Liver (tissue), 9 donors: ENCODE measurements around the gene TCF7L1. TPM values are rescaled to one million over a fixed set of nuclear protein-coding genes. Genes with fewer than 3 reads are reported as not detected.

Experiments used
- DNase-seq: peaks from one replicate; pipeline ENCODE4 v3.0.0-alpha.2; 2017; ENCODE audit warnings: low spot score
- H3K27ac ChIP-seq, 2 donors: one replicate each; pipeline ENCODE4 v1.7.0; 2013; ENCODE audit warnings: inconsistent platforms in 2 of 2, low read length in 2 of 2, control low read depth in 1 of 2, low read depth in 1 of 2, mild to moderate bottlenecking in 1 of 2
- H3K27me3 ChIP-seq, 4 donors: one replicate each; pipeline versions ENCODE4 v1.6.1 to v1.7.0; 2013; ENCODE audit warnings: low read length in 3 of 4, inconsistent platforms in 1 of 4, mild to moderate bottlenecking in 1 of 4, moderate library complexity in 1 of 4; ENCODE audit not compliant: control insufficient read depth in 4 of 4, insufficient read depth in 4 of 4
- H3K36me3 ChIP-seq, 4 donors: one replicate each; pipeline versions ENCODE4 v1.6.1 to v1.7.0; 2013; ENCODE audit warnings: low read length in 3 of 4, mild to moderate bottlenecking in 3 of 4, low read depth in 1 of 4, moderate library complexity in 1 of 4; ENCODE audit not compliant: control insufficient read depth in 4 of 4, insufficient read depth in 3 of 4
- H3K4me1 ChIP-seq, 4 donors: one replicate each; pipeline versions ENCODE4 v1.6.1 to v1.7.0; 2013; ENCODE audit warnings: low read length in 3 of 4, mild to moderate bottlenecking in 3 of 4, moderate library complexity in 1 of 4; ENCODE audit not compliant: control insufficient read depth in 4 of 4, insufficient read depth in 4 of 4
- H3K4me3 ChIP-seq, 3 donors: one replicate each; pipeline versions ENCODE4 v1.6.1 to v1.7.0; 2013; ENCODE audit warnings: low read length in 3 of 3, control low read depth in 1 of 3, low read depth in 1 of 3, mild to moderate bottlenecking in 1 of 3
- H3K9ac ChIP-seq, 2 donors: one replicate each; pipeline ENCODE4 v1.7.0; 2013; ENCODE audit warnings: low read length in 2 of 2, mild to moderate bottlenecking in 2 of 2, moderate library complexity in 2 of 2, control low read depth in 1 of 2, low read depth in 1 of 2
- H3K9me3 ChIP-seq, 4 donors: one replicate each; pipeline versions ENCODE4 v1.6.1 to v1.7.0; 2013; ENCODE audit warnings: low read length in 3 of 4; ENCODE audit not compliant: control insufficient read depth in 4 of 4
- ATF3 ChIP-seq: IDR thresholded peaks from 2 replicates; pipeline ENCODE4 v1.6.1; 2016; ENCODE audit warnings: antibody characterized with exemption
- CTCF ChIP-seq: fragments of 150-350 bp; IDR thresholded peaks from 2 replicates; pipeline ENCODE4 v1.5.1; 2017; ENCODE audit warnings: improper control_type of control experiment, low read depth, low read length; ENCODE audit not compliant: missing input control
- EGR1 ChIP-seq, 2 donors: IDR thresholded peaks; 2 replicates each; pipeline ENCODE4 v1.6.1; 2016 to 2018; ENCODE audit warnings: antibody characterized with exemption in 2 of 2, low read depth in 2 of 2
- FOXA1 ChIP-seq: IDR thresholded peaks from 2 replicates; pipeline ENCODE4 v1.6.1; 2016; ENCODE audit warnings: antibody characterized with exemption
- FOXA2 ChIP-seq: IDR thresholded peaks from 2 replicates; pipeline ENCODE4 v1.6.1; 2016; ENCODE audit warnings: antibody characterized with exemption
- GABPA ChIP-seq, 2 donors: IDR thresholded peaks in 1 of 2; conservative IDR thresholded peaks in 1 of 2; 2 replicates each; pipeline ENCODE4 v1.6.1; 2016; ENCODE audit warnings: antibody characterized with exemption in 2 of 2, mild to moderate bottlenecking in 1 of 2, moderate library complexity in 1 of 2
- HNF4A ChIP-seq, 2 donors: conservative IDR thresholded peaks; 2 replicates each; pipeline ENCODE4 v1.6.1; 2016; ENCODE audit warnings: antibody characterized with exemption in 2 of 2, mild to moderate bottlenecking in 2 of 2
- HNF4G ChIP-seq: IDR thresholded peaks from 2 replicates; pipeline ENCODE4 v1.6.1; 2016; ENCODE audit warnings: antibody characterized with exemption
- JUND ChIP-seq, 2 donors: IDR thresholded peaks; 2 replicates each; pipeline ENCODE4 v1.6.1; 2016; ENCODE audit warnings: antibody characterized with exemption in 2 of 2
- MAX ChIP-seq: IDR thresholded peaks from 2 replicates; pipeline ENCODE4 v1.6.1; 2016; ENCODE audit warnings: antibody characterized with exemption
- NR2F2 ChIP-seq: IDR thresholded peaks from 2 replicates; pipeline ENCODE4 v1.6.1; 2016; ENCODE audit warnings: antibody characterized with exemption
- RAD21 ChIP-seq, 2 donors: IDR thresholded peaks; 2 replicates each; pipeline ENCODE4 v1.6.1; 2016; ENCODE audit warnings: antibody characterized with exemption in 2 of 2, mild to moderate bottlenecking in 2 of 2
- REST ChIP-seq: IDR thresholded peaks from 2 replicates; pipeline ENCODE4 v1.6.1; 2016; ENCODE audit warnings: antibody characterized with exemption, mild to moderate bottlenecking
- RXRA ChIP-seq, 2 donors: IDR thresholded peaks; 2 replicates each; pipeline ENCODE4 v1.6.1; 2017 to 2018; ENCODE audit warnings: antibody characterized with exemption in 2 of 2, mild to moderate bottlenecking in 1 of 2
- TAF1 ChIP-seq: conservative IDR thresholded peaks from 2 replicates; pipeline ENCODE4 v1.6.1; 2016; ENCODE audit warnings: antibody characterized with exemption, mild to moderate bottlenecking
- YY1 ChIP-seq: IDR thresholded peaks from 2 replicates; pipeline ENCODE4 v1.6.1; 2016; ENCODE audit warnings: antibody characterized with exemption, mild to moderate bottlenecking
- ZBTB33 ChIP-seq: IDR thresholded peaks from 2 replicates; pipeline ENCODE4 v1.6.1; 2016; ENCODE audit warnings: antibody characterized with exemption
- WGBS: extraction: QIAGEN DNeasy Blood & Tissue Kit; methylation state at CpG from one replicate; pipeline ENCODE4 v1.1.7; 2013; 5-methylcytosine and 5-hydroxymethylcytosine counted together
- polyA plus RNA-seq, 2 donors: library from polyadenylated mRNA; stranded (reverse) in 1 of 2; unstranded in 1 of 2; fragments of 200-250 nt in 1 of 2; fragments of >200 nt in 1 of 2; fragmentation: Nextera tagmentation in 1 of 2; extraction: Ambion mirVana in 1 of 2; gene quantifications; one replicate each; pipeline versions ENCODE4 v1.2.1 to v1.2.3, GENCODE V29; 2013 to 2015
- total RNA-seq, 2 donors: library from RNA; depleted of rRNA; stranded (reverse); fragments of >200 nt; gene quantifications; one replicate each; pipeline ENCODE4 v1.2.3, GENCODE V29; 2014
- donor health status: healthy.
- donor health status: healthy.
- donor health status: healthy.
- donor health status: healthy.
- donor health status: healthy.

TCF7L1 gene
- total and polyA plus RNA-seq, 4 donors: 1.6 to 6.0 (median 4.8) TPM

GRCh38 chr2:85291425-85292023, 158.3 kb downstream of the TCF7L1 start:
- Histone ChIP-seq H3K9me3 (no peaks in the 10 kb centered on the region), H3K4me1 (peaks cover 0 to 8% (median 4%) of the 10 kb centered on the region in 4 donors), H3K36me3 (no peaks in the 10 kb centered on the region), H3K4me3 (no peak overlapping the region), H3K27me3 (no peaks in the 10 kb centered on the region), H3K27ac (peak overlapping the region in 1 of 2 donors; percentile 61), H3K9ac (no peak overlapping the region)
- WGBS: 51% methylated on average over 4 of the region's 4 CpGs
- DNase-seq: no peak
- TF ChIP-seq NR2F2: no peak
- TF ChIP-seq GABPA (IDR thresholded peaks at IDR 0.05 in 1 of 2, conservative IDR thresholded peaks at IDR 0.05 in 1 of 2): no peak
- no peak for TF ChIP-seq YY1

- Histone ChIP-seq H3K4me3 (no peak overlapping the region), H3K27me3 (no peaks in the 10 kb centered on the region), H3K36me3 (peaks cover 0 to 13% (median 2%) of the 10 kb centered on the region in 4 donors), H3K9ac (no peak overlapping the region), H3K27ac (no peak overlapping the region), H3K9me3 (no peaks in the 10 kb centered on the region), H3K4me1 (peaks cover 0 to 3% (median under 1%) of the 10 kb centered on the region in 4 donors)
- DNase-seq: no peak
- TF ChIP-seq JUND (IDR thresholded peaks at IDR 0.05) (no peak), RXRA (IDR thresholded peaks at IDR 0.05) (no peak)
- WGBS: 92% methylated on average over 6 of the region's 6 CpGs
Measured at GRCh38 chr2:85302121-85302520, 168.9 kb downstream of the TCF7L1 start.

GRCh38 chr2:85303780-85304531, 170.8 kb downstream of the TCF7L1 start:
- H3K4me1 ChIP-seq: peaks cover 5 to 12% (median 9%) of the 10 kb centered on the region in 4 donors
- no peak for TF ChIP-seq ZBTB33
- no peak for TF ChIP-seq EGR1 (IDR thresholded peaks at IDR 0.05; ENCODE audit: low read depth in 2 of 2)
- TF ChIP-seq FOXA1: no peak
- no peak for TF ChIP-seq HNF4A (conservative IDR thresholded peaks at IDR 0.05)
- no peak for TF ChIP-seq REST
- TF ChIP-seq FOXA2: no peak
- no peak for TF ChIP-seq CTCF
- no peak for TF ChIP-seq RXRA (IDR thresholded peaks at IDR 0.05)
- TF ChIP-seq YY1: no peak
- TF ChIP-seq HNF4G: no peak
- TF ChIP-seq TAF1: no peak
- TF ChIP-seq ATF3: no peak
- no peak for TF ChIP-seq MAX
- TF ChIP-seq RAD21 (IDR thresholded peaks at IDR 0.05): no peak
- no peak for TF ChIP-seq GABPA (IDR thresholded peaks at IDR 0.05 in 1 of 2, conservative IDR thresholded peaks at IDR 0.05 in 1 of 2)
- no peak for TF ChIP-seq JUND (IDR thresholded peaks at IDR 0.05)
- TF ChIP-seq NR2F2: no peak
- H3K27me3 ChIP-seq: no peaks in the 10 kb centered on the region
- H3K9ac ChIP-seq: no peak overlapping the region
- WGBS: 93% methylated on average over 28 of the region's 28 CpGs
- peaks cover 0 to 13% (median 2%) of the 10 kb centered on the region in 4 donors for H3K36me3 ChIP-seq
- no peak for DNase-seq
- no peaks in the 10 kb centered on the region for H3K9me3 ChIP-seq
- H3K27ac ChIP-seq: no peak overlapping the region
- H3K4me3 ChIP-seq: no peak overlapping the region
